GM12892 (cell line): Measurements from ENCODE around the gene LRMDA.

Experiments
- DNase-seq: peaks from one replicate; pipeline ENCODE4 v3.0.0; 2011; ENCODE audit not compliant: insufficient read length
- FAIRE-seq: peaks from 2 replicates; lab custom pipeline; 2011; peaks lifted over from hg19 to GRCh38; lab: Jason Lieb, UNC
- POLR2A ChIP-seq: IDR thresholded peaks from 2 replicates; pipeline ENCODE4 v1.6.1; 2011; ENCODE audit warnings: low read depth, low read length, control low read depth
- POLR2AphosphoS5 ChIP-seq: IDR thresholded peaks from 2 replicates; pipeline ENCODE4 v1.6.1; 2011; ENCODE audit warnings: low read depth, low read length, control low read depth
- TAF1 ChIP-seq: IDR thresholded peaks from 2 replicates; pipeline ENCODE4 v1.6.1; 2011; ENCODE audit warnings: low read depth, mild to moderate bottlenecking, control low read depth, low read length, borderline replicate concordance

The LRMDA gene

DNA sequence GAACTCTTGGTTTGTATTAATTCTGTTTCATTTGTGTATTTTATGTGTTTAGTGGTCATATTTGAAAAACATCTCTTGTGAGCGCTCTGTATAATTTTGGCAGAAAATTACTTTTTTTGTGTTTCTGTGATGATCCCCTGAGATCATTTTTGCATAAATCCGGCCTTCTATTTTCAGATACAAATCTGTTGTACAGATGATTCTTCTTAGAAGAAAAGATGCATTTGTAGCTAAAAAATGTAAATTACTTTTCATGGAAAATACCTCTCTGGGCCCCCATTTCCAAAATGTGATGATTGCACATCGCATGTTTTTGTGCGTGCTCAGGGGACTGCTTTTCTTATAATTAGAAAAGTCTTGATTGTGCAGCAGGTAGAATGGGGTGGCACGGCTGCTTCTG lies 395.4 kb downstream of the LRMDA start:
- FAIRE-seq: no peak
- no peak for TF ChIP-seq TAF1
- TF ChIP-seq POLR2A: no peak
- no peak for TF ChIP-seq POLR2AphosphoS5
- no peak for DNase-seq

GRCh38 chr10:75827587-75828021 lies 396.2 kb downstream of the LRMDA start:
- DNase-seq (no peak), FAIRE-seq (no peak)
- TF ChIP-seq TAF1: no peak
- TF ChIP-seq POLR2AphosphoS5: no peak
- TF ChIP-seq POLR2A: no peak

DNA sequence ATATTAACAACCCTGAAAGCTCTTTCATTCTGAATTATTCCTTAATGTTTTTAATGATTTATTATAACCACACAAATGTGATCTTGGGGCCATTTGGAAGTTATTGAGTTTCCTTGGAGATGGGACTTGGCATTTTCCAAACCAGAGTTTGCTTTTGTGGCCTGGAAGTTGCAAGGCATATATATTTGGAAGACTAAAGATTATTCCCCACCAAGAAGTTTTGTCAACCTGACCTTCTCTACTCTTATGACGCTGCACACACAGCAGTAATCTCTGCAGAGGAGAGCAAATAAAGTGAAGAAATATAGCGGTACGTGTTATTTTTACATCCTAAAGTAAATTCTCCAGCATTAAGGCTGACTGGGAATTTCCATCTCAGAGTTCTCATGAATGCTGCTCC lies 397.0 kb downstream of the LRMDA start:
- DNase-seq: no peak
- no peak for FAIRE-seq
- TF ChIP-seq POLR2AphosphoS5 (no peak), POLR2A (no peak), TAF1 (no peak)

DNA sequence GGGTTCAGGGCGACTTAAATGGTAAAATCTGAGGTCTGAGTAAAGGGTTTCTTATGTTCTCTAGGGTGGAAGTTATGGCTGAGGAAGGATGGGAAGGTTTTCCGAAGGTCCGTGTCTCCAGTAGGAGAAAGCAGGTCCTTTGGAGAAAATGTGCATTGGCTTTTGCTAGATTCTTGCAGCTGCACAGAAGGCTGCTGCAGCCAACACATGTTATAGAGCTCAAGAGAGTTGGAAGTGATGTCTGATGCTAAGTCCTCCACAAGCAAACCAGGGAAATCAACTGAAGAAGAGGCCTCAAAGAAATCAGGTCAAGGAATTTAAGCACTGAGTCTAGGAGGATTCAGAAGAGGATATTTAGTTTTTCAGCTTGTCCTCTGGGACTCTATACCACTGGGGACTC lies 404.6 kb downstream of the LRMDA start:
- FAIRE-seq: no peak
- no peak for DNase-seq

GRCh38 chr10:75838486-75838885 lies 407.1 kb downstream of the LRMDA start:
- no peak for DNase-seq
- TF ChIP-seq TAF1 (no peak), POLR2A (no peak), POLR2AphosphoS5 (no peak)
- FAIRE-seq: no peak

More for the DNA sequence above, 404.6 kb downstream of the LRMDA start:
- TF ChIP-seq POLR2A: no peak

GRCh38 chr10:75839020-75839419 lies 407.6 kb downstream of the LRMDA start:
- DNase-seq (no peak), FAIRE-seq (no peak)
- TF ChIP-seq POLR2AphosphoS5 (no peak), POLR2A (no peak), TAF1 (no peak)

DNA sequence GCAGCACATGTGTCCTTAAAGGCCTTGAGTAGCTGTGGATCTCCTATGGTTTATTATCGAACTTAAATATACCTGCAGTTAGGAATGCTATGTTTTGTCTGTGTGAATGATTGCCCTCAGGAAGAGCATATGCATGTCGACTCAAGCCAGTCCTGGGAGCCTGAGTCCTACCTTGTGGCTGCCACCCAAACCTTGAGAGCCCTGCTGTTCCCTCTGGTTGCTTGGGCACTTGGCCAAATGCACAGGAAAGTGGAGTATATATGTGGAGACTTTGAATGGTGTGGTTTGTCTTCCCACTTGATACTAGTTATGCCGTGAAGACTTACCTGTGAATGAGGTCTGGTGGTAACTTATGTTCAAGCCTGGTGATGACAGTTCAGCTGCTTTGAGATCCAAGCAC lies 409.8 kb downstream of the LRMDA start:
- FAIRE-seq: no peak
- no peak for DNase-seq

GRCh38 chr10:75845176-75845947 lies 413.9 kb downstream of the LRMDA start:
- no peak for TF ChIP-seq TAF1
- no peak for TF ChIP-seq POLR2AphosphoS5
- TF ChIP-seq POLR2A: no peak
- FAIRE-seq (no peak), DNase-seq (no peak)

More for the DNA sequence above, 409.8 kb downstream of the LRMDA start:
- no peak for TF ChIP-seq TAF1
- TF ChIP-seq POLR2A: no peak
- no peak for TF ChIP-seq POLR2AphosphoS5

DNA sequence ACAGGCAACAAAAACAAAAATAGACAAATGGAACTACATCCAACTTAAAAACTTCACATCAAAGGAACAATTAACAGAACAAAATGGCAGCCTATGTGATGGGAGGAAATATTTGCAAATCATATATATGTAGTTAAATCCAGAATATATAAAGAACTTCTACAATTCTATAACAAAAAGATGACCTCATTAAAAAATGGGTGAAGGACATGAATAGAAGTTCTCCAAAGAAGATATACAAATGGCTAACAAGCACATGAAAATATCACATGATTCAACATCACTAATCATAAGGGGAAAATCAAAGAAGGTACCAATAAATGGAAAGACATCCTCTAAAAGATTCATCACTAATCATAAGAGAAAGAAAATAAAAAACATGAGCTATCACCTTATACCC lies 416.1 kb downstream of the LRMDA start:
- FAIRE-seq: no peak

GRCh38 chr10:75851580-75852345 lies 420.3 kb downstream of the LRMDA start:
- FAIRE-seq: no peak
- DNase-seq: no peak

More for the DNA sequence above, 416.1 kb downstream of the LRMDA start:
- no peak for DNase-seq
- no peak for TF ChIP-seq POLR2A
- TF ChIP-seq TAF1: no peak
- no peak for TF ChIP-seq POLR2AphosphoS5

DNA sequence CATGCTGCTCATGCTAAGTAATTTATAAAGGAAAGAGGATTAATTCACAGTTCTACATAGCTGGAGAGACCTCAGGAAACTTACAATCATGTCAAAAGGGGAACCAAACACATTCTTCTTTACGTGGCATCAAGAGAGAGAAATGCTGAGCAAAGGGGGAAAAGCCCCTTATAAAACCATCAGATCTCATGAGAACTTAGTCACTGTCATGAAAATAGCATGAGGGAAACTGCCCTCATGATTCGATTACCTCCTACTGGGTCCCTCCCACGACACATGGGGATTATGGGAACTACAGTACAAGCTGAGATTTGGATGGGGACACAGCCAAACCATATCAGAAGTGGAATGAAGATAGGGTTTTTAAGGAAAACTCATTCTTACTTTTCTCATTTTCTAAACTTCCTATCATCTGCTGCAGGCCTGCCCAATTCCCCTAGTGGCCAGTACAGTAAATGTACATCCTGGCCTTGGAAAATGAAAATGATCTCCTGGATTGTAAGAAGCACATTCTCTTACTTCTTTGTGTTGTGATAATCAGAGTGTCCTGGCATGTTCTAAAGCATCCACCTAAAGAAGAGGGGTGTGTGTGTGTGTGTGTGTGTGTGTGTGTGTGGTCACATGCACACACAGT lies 421.5 kb downstream of the LRMDA start:
- FAIRE-seq: no peak
- DNase-seq: no peak
- no peak for TF ChIP-seq TAF1
- TF ChIP-seq POLR2A: no peak
- no peak for TF ChIP-seq POLR2AphosphoS5

More at GRCh38 chr10:75851580-75852345, 420.3 kb downstream of the LRMDA start:
- TF ChIP-seq TAF1 (no peak), POLR2AphosphoS5 (no peak)
